Mesendoderm (in vitro differentiated cells): ENCODE data around the gene YPEL1. TPM values are rescaled to one million over a fixed set of nuclear protein-coding genes. Genes with fewer than 3 reads are reported as not detected.
A peak's percentile ranks its signal among the peaks of the same experiment; 100 is the strongest.

ENCODE experiments used
- DNase-seq: peaks from one replicate; pipeline ENCODE4 v3.0.0; 2013
- H2AK5ac ChIP-seq: 2 replicates; pipeline ENCODE4 v1.6.1; 2013; ENCODE audit warnings: low read length, inconsistent platforms
- H2BK120ac ChIP-seq: 2 replicates; pipeline ENCODE4 v1.6.1; 2013; ENCODE audit warnings: low read depth, mild to moderate bottlenecking, low read length, moderate library complexity, mixed read lengths
- H2BK15ac ChIP-seq: replicated peaks from 2 replicates; pipeline ENCODE4 v1.6.1; 2013; ENCODE audit warnings: low read depth, mild to moderate bottlenecking, moderate library complexity
- H2BK5ac ChIP-seq: 2 replicates; pipeline ENCODE4 v1.6.1; 2013; ENCODE audit warnings: low read length, inconsistent platforms
- H3K18ac ChIP-seq: 2 replicates; pipeline ENCODE4 v1.6.1; 2013; ENCODE audit warnings: mild to moderate bottlenecking, low read length, mixed read lengths
- H3K23ac ChIP-seq: one replicate; pipeline ENCODE4 v1.6.1; 2013; ENCODE audit warnings: low read length
- H3K27ac ChIP-seq: 2 replicates; pipeline ENCODE4 v1.5.1; 2013; ENCODE audit warnings: low read depth, mild to moderate bottlenecking, inconsistent platforms, low read length, moderate library complexity
- H3K27me3 ChIP-seq: 2 replicates; pipeline ENCODE4 v1.6.1; 2013; ENCODE audit warnings: low read length, control low read depth, mild to moderate bottlenecking, inconsistent platforms; ENCODE audit not compliant: insufficient read depth, poor library complexity
- H3K36me3 ChIP-seq: 2 replicates; pipeline ENCODE4 v1.6.1; 2013; ENCODE audit warnings: low read length, inconsistent platforms; ENCODE audit not compliant: control insufficient read depth, insufficient read depth
- H3K4ac ChIP-seq: one replicate; pipeline ENCODE4 v1.6.1; 2013; ENCODE audit warnings: low read depth, mild to moderate bottlenecking, low read length, moderate library complexity
- H3K4me1 ChIP-seq: 2 replicates; pipeline ENCODE4 v1.6.1; 2013; ENCODE audit warnings: low read depth, low read length, inconsistent platforms; ENCODE audit not compliant: control insufficient read depth
- H3K4me2 ChIP-seq: 2 replicates; pipeline ENCODE4 v1.6.1; 2013; ENCODE audit warnings: low read length
- H3K4me3 ChIP-seq: 2 replicates; pipeline ENCODE4 v1.5.1; 2013; ENCODE audit warnings: mild to moderate bottlenecking, low read length
- H3K56ac ChIP-seq: one replicate; pipeline ENCODE4 v1.6.1; 2013; ENCODE audit warnings: low read length
- H3K79me1 ChIP-seq: 2 replicates; pipeline ENCODE4 v1.6.1; 2013; ENCODE audit warnings: low read length, inconsistent platforms
- H3K79me2 ChIP-seq: 2 replicates; pipeline ENCODE4 v1.6.1; 2013; ENCODE audit warnings: mild to moderate bottlenecking, low read length; ENCODE audit not compliant: control insufficient read depth, insufficient read depth
- H3K9ac ChIP-seq: 2 replicates; pipeline ENCODE4 v1.6.1; 2013; ENCODE audit warnings: low read length, inconsistent platforms
- H4K5ac ChIP-seq: one replicate; pipeline ENCODE4 v1.6.1; 2013; ENCODE audit warnings: low read length
- H4K8ac ChIP-seq: one replicate; pipeline ENCODE4 v1.6.1; 2013; ENCODE audit warnings: low read depth, mild to moderate bottlenecking, control low read depth, low read length, moderate library complexity
- WGBS: extraction: QIAGEN DNeasy Blood & Tissue Kit; methylation state at CpG from one replicate; pipeline ENCODE4 v1.1.7; 2013; ENCODE audit warnings: low lambda C conversion rate, missing lambda C conversion rate; ENCODE audit not compliant: insufficient coverage; ENCODE audit errors: extremely low coverage; 5-methylcytosine and 5-hydroxymethylcytosine counted together
- small RNA-seq: library from polyadenylated mRNA; stranded (forward); fragments of <200 nt; extraction: miRNeasy Mini kit (QIAGEN cat#:217004); gene quantifications from one replicate; pipeline ENCODE3, GENCODE V24; 2013; ENCODE audit not compliant: insufficient read depth

The YPEL1 gene

GRCh38 chr22:21651521-21652009 is 84.0 kb downstream of the YPEL1 start:
- Histone ChIP-seq H3K27me3 (no peaks in the 10 kb centered on the region), H3K56ac (peak overlapping the region; percentile 91), H3K9ac (peak overlapping the region; percentile 84), H4K8ac (no peak overlapping the region), H3K4ac (peak overlapping the region; percentile 88), H2BK15ac (no peak overlapping the region), H2BK120ac (no peak overlapping the region), H3K4me3 (peak overlapping the region; percentile 50), H3K79me2 (no peaks in the 10 kb centered on the region), H3K4me1 (peaks cover 6% of the 10 kb centered on the region), H3K4me2 (peak overlapping the region; percentile 83), H3K27ac (peak overlapping the region; percentile 83), H4K5ac (no peak overlapping the region), H3K23ac (peak overlapping the region; percentile 50), H2AK5ac (no peak overlapping the region), H3K18ac (peak overlapping the region; percentile 81), H3K79me1 (peaks cover 4% of the 10 kb centered on the region), H3K36me3 (peaks cover 2% of the 10 kb centered on the region), H2BK5ac (peak overlapping the region; percentile 20)
- no CpG with 5 or more reads among the region's 29 CpGs for WGBS
- no peak for DNase-seq

- Histone ChIP-seq H3K79me1 (peaks cover 4% of the 10 kb centered on the region), H2BK15ac (no peak overlapping the region), H3K18ac (peak overlapping the region; percentile 81), H4K8ac (no peak overlapping the region), H3K9ac (peak overlapping the region; percentile 84), H2AK5ac (peak overlapping the region; percentile 58), H2BK120ac (no peak overlapping the region), H3K27ac (peak overlapping the region; percentile 83), H3K79me2 (no peaks in the 10 kb centered on the region), H3K4me2 (peak overlapping the region; percentile 83), H4K5ac (no peak overlapping the region), H3K4ac (peak overlapping the region; percentile 88), H3K56ac (peak overlapping the region; percentile 91), H3K27me3 (no peaks in the 10 kb centered on the region), H3K4me1 (peaks cover 6% of the 10 kb centered on the region), H3K23ac (no peak overlapping the region), H3K36me3 (peaks cover 2% of the 10 kb centered on the region), H3K4me3 (peak overlapping the region; percentile 50), H2BK5ac (peak overlapping the region; percentile 50)
- peak; percentile 40 for DNase-seq
- no CpG with 5 or more reads among the region's 6 CpGs for WGBS
Observed at GRCh38 chr22:21650823-21651520, 84.6 kb downstream of the YPEL1 start.

- Histone ChIP-seq H3K4me1 (peaks cover 6% of the 10 kb centered on the region), H3K36me3 (peaks cover 4% of the 10 kb centered on the region), H3K4ac (no peak overlapping the region), H2AK5ac (no peak overlapping the region), H3K18ac (no peak overlapping the region), H2BK15ac (no peak overlapping the region), H2BK5ac (no peak overlapping the region), H4K5ac (no peak overlapping the region), H3K79me1 (peaks cover 4% of the 10 kb centered on the region), H3K4me2 (no peak overlapping the region), H3K56ac (no peak overlapping the region), H4K8ac (no peak overlapping the region), H2BK120ac (no peak overlapping the region), H3K27me3 (no peaks in the 10 kb centered on the region), H3K23ac (no peak overlapping the region), H3K9ac (no peak overlapping the region), H3K4me3 (no peak overlapping the region), H3K27ac (no peak overlapping the region), H3K79me2 (no peaks in the 10 kb centered on the region)
- no CpG with 5 or more reads among the region's 7 CpGs for WGBS
- DNase-seq, result no peak
Observed at GRCh38 chr22:21650280-21650679, 85.3 kb downstream of the YPEL1 start.

Small RNAs within 50 kb of the gene (small RNA-seq; reads per million reads assigned to genes)
- gene MIR301B (845 reads per million, percentile 99 among the genes with 10 or more reads in this experiment), gene RN7SL280P (not detected)
